HG02973 (cell line): ENCODE measurements around the gene DPH3.

Experiments
- ATAC-seq: cut with Tn5 transposase; IDR thresholded peaks from one replicate; pipeline ENCODE4 v1.9.1; 2021; ENCODE audit warnings: moderate library complexity; ENCODE audit not compliant: unreplicated experiment

The DPH3 gene

DNA sequence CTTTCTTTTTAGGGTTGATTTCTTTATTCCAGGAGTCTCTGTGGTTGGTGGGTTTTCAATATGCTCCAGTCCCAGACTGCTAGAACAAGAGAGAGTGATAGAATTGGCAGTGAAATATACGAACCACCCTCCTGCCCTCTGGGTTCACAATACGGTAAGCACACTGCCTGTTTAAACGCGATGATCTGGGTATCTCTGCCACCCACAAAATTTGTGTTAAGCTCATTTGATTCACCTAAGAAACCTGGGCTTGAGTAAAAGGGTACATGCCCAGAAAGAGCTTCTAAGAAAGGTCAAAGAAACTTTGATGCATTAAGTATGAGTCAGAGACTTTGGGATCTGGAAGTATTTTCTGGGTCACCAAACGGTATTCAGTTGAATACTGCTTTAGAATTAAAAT is 30.1 kb upstream of the DPH3 start:
- no peak for ATAC-seq

DNA sequence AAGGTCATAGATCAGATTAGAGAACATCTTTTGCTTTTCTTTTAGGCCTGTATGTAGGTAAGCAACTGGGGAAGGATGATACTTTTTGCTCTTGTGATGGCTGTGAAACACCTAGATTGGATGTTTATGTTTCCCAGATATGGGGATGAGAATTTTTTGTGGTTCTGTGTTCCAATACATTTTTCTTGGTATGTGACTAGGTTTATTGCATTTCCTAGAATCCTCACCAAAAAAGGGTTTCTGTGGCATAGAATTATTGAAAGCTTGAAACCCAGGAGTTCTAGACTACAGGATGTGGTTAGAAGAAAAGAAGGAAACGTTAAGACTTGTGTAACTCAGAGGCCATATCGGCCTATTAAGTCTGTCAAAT is 26.1 kb upstream of the DPH3 start:
- no peak for ATAC-seq

GRCh38 chr3:16290007-16290826 is 25.5 kb upstream of the DPH3 start:
- no peak for ATAC-seq

DNA sequence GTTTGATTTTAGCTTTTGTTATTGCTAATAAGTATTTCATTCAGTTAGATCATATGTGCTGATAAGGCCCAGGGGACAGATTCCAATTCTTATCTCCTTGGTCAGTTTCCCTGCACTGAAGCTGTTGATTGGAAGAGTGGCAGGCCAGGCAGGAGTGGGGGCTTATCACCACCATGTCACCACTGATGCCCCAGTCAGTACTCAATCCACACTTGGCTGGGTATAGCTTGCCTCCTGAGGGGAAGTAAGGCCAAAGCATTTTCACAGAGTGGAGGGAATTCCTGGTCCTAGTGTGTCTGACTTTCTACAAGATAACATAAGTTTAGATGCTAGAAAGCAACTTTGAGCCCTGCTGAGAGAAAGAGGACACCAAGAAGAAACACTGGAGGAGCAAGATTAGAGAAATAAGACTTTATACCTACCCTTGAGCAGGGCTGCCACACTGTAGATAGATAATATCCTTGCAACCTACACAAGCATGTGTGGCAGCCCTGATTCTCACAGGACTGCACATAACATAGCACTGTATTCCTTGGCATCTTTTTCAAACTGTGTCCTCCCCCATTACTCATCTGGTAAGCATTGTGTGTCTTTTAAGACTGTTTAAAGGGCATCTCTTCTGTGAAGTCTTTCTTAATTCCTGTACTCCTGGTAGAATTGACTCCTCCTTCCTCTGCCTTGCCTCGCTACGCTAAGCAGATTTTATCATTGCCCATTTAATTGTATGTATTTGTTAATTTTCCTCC is 24.6 kb upstream of the DPH3 start:
- no peak for ATAC-seq

GRCh38 chr3:16288664-16289063 is 23.9 kb upstream of the DPH3 start:
- no peak for ATAC-seq

DNA sequence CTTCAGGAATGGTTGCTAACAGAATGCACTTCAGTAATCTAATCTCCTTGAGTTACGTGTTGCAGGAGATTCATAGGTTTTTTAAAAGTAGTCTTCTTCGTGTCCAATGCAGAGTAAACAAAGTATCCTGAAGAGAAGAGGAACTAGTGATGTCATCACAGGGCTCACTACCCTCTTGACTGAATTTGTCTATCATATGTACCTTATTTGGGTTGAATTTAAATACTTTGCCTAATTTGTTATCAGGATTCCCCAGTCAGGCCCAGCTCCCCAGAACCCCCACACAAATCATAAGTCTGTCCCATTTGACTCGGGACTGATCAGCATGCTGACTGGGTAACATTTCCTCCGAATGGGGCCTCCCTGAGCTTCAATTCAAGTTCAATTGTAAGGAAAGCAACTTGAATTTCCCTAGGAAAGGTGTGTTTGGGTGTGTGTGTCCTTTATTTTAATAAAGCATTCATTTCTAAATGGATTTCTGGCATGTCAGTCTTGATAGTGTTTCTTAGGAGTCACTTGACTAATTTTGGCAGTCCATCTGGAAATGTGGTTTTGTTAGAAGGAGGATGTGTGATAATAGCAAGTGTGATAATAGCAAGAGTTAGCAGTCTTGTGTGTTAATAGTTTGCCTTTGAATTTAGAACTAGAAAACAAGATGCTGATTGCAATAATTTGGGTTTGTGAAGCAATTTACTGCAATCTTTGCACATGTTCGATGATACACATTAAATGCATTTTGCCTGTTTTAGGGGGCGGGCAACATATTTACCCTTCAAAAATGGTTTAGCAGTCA is 22.2 kb upstream of the DPH3 start:
- no peak for ATAC-seq

DNA sequence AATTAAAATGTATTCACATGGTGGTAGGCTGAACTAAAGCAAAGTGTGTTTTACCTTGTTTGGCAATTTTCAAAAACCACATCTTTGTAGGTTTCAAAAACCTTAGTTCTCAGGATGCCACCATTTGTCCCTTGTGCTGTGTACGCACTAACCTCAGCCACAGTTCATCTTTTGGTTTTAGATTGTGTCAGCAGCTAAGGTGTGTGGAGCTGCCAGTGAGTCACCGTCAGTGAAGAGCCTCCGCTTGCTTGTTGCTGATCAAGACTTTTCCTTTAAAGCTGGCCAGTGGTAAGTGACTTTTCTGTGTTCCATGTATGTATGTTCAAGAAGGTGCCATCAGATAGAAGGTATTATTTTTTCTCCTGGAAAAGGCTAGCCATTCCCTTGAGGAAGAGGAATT is 21.4 kb upstream of the DPH3 start:
- peak; percentile 83 for ATAC-seq

GRCh38 chr3:16284633-16285032 is 19.9 kb upstream of the DPH3 start:
- ATAC-seq: no peak

DNA sequence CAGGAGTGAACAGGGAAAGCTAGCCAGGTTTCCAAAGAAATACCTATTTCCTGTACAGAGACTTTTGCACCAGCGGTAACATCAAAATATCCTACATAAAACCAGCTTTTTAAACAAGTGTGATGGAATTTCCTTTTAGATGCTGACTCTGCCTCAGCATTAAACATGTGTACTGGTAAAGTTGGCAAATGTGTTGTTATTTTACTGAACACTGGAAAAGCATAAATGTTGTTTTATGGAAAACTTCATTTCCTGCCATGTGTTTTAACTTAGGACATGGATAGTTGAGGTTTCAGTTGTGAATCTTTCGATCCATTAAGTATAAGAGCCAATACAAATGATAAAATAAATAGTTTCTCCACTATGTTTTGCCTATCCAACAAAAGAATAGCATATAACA is 15.9 kb upstream of the DPH3 start:
- no peak for ATAC-seq

GRCh38 chr3:16279010-16279801 is 14.5 kb upstream of the DPH3 start:
- ATAC-seq: no peak

DNA sequence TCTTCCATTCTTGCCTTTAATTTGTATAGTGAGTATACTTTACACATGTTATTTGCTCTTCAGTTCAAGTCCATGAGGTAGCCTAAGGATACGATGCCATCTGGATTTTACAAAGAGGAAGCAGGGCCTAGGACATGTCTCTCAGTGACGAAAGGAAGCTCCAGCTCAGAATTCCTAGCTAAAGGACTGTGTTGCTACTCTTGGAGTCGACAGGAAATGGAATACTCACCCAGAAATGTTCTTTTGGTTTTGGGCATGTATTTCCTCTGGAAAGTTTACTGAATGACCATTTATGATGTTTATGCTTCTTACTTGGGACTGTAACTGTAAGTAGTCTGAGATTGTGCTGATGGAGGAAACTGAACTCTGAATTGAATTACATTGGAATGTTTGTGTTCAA is 12.7 kb upstream of the DPH3 start:
- no peak for ATAC-seq

- ATAC-seq: no peak
Measured at GRCh38 chr3:16273867-16274266, 9.1 kb upstream of the DPH3 start.

DNA sequence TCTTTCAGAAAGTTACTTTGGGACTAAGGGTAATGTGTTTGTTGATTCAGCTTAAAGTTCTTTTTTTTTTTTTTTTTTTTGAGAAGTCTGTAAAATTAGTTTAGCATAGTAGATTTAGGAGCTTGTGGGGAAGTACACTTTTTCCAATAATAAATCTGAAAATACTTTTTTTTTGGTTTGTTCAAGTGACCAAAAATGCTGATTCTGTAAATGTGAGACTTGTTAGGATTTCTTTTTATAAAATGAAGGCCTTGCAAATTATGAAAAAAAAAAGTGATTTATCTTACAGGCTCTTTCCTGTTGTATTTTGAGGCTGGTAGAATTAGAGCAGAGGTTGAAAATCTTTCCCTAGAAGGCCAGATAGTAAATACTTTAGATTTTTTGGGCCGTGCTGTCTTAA is 7.8 kb upstream of the DPH3 start:
- ATAC-seq: no peak

- ATAC-seq: no peak
Measured at GRCh38 chr3:16270855-16271254, 6.1 kb upstream of the DPH3 start.

DNA sequence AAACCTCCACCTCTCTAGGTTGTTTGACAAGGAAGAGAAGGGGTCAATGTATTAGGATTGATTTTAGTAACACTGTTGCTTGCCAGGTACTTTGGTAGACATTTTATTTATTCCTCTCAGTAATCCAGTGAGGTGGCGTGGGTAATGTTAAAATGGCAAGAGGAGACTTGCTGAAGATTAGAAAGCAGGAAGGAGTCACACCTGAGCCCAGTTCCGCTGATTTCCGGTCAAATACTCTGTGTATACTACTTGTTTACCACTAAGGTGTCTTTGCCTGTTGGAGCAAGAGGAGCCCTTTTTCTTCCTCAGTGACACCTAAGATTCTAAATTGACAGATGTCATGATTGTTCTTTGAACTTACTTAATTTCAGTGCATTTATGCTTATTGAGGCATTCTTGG is 2.0 kb upstream of the DPH3 start:
- ATAC-seq: no peak

DNA sequence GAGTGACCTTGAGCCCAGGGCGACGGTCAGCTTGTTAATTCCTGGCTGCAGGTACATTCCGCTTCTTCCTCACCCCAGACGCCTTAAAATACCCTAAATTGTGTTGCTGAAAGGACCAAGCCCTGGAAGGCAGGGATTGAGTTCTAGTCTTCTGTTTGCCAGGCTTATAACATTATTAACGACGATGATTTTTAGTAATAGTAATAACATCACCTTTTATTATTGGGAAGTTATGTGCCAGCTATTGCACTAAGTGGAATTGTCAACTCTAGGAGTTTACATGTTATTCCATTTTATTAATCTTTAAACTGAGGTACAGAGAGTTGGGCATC is 678 bp upstream of the DPH3 start:
- ATAC-seq: no peak

- no peak for ATAC-seq
Measured at GRCh38 chr3:16264174-16264707, 502 bp downstream of the DPH3 start.

DNA sequence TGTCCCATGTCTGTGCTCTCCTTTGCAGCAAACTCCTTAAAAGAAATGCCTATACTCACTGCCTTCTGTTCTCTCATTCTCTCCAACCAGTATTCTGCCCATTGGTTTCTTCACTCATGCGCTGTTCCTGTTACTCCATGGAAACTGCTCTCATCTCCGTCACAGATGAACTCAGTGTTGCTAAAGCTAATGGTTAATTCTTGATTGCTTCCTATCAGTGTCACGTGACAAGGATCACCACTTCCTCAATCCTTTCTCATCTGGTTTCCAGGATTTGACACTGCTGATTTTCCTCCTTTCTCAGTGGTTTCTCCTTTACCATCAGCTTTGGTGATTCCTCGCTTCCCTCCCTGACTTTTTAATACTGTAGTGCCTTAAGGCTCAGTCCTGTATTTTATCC is 2.6 kb downstream of the DPH3 start:
- no peak for ATAC-seq

DNA sequence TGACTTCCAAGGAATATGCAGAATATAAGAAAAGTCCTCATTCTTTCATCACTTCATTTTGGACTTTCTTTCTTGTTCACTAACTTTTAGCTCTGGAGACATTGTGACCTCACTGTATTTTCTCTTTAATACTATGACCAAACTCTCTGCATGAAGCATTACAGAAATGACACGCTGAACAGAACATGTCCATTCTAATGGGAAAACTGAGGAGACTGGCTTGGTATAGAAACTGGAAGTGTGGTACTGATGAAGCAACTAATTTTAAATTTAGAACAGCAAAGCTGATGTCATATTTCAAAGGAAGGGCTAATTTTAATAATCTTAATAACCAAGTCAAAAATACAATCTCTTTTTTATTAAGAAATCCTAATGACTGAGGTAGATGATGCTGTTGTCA is 4.7 kb downstream of the DPH3 start:
- no peak for ATAC-seq

DNA sequence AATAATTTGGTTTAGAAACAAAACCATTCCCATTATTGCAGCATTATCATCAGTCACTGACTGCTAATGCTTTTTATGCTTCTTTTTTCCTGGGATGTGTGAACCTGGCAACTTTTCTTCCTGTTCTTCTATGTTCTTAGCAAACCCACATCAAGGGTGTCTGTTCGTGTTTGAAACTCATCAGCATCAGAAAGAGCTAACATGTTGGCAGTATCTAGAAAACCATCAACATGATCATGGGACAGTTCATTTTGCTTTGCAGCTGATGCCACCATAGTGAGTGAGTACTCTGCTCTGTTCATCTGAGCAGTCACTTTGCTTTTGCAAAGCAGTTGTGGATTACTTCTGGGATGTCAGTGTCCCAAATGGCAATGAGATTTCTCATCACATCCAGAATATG is 5.9 kb downstream of the DPH3 start:
- ATAC-seq: no peak

- ATAC-seq: no peak
Measured at GRCh38 chr3:16258177-16258576, 6.6 kb downstream of the DPH3 start.
